K562 (cell line): Measurements from ENCODE around the gene SELENOI. TPM values are rescaled to one million over a fixed set of nuclear protein-coding genes. Genes with fewer than 3 reads are reported as not detected.

Experiments
- CBFA2T2 ChIP-seq: fragments of 450-650 bp; conservative IDR thresholded peaks from 2 replicates; pipeline ENCODE4 v1.6.1; 2017; ENCODE audit warnings: mild to moderate bottlenecking
- HDGF ChIP-seq: fragments of 450-650 bp; IDR thresholded peaks from 2 replicates; pipeline ENCODE4 v1.6.1; 2016
- HNRNPK ChIP-seq: fragments of 200-400 bp; formaldehyde crosslinking; IDR thresholded peaks from one replicate; pipeline ENCODE4 v1.6.1; 2018; ENCODE audit warnings: mild to moderate bottlenecking, low read depth, low read length; ENCODE audit not compliant: poor library complexity, severe bottlenecking
- KLF10 ChIP-seq: fragments of 250-450 bp; sonication (Bioruptor Pico); IDR thresholded peaks from 2 replicates; pipeline ENCODE4 v1.6.1; 2021; ENCODE audit warnings: matching md5 sums
- LEF1 ChIP-seq: fragments of 450-650 bp; IDR thresholded peaks from 2 replicates; pipeline ENCODE4 v1.6.1; 2016; ENCODE audit warnings: mild to moderate bottlenecking
- MXI1 ChIP-seq: IDR thresholded peaks from 2 replicates; pipeline ENCODE4 v1.6.1; 2011; ENCODE audit warnings: low read depth, mild to moderate bottlenecking, improper control_type of control experiment, low read length
- NCOR1 ChIP-seq: fragments of 450-650 bp; IDR thresholded peaks from 2 replicates; pipeline ENCODE4 v1.6.1; 2016; ENCODE audit warnings: mild to moderate bottlenecking, moderate library complexity
- NR2F6 ChIP-seq: fragments of 450-650 bp; formaldehyde crosslinking; IDR thresholded peaks from 2 replicates; pipeline ENCODE4 v1.4.0; 2020; ENCODE audit warnings: mild to moderate bottlenecking
- PTBP1 ChIP-seq: fragments of 200-400 bp; formaldehyde crosslinking; IDR thresholded peaks from 2 replicates; pipeline ENCODE4 v1.6.1; 2017; ENCODE audit warnings: low read depth, low read length
- RAD21 ChIP-seq, 2 experiments: fragments of 250-450 bp in 1 of 2; fragments of 450-650 bp in 1 of 2; sonication (Bioruptor Pico) in 1 of 2; formaldehyde crosslinking in 1 of 2; IDR thresholded peaks in 1 of 2; conservative IDR thresholded peaks in 1 of 2; 2 replicates each; pipeline versions ENCODE4 v1.4.0 to v1.8.0; 2020 to 2022; ENCODE audit warnings: mild to moderate bottlenecking in 2 of 2, moderate library complexity in 1 of 2
- RBFOX2 ChIP-seq: fragments of 200-400 bp; formaldehyde crosslinking; IDR thresholded peaks from 2 replicates; pipeline ENCODE4 v1.6.1; 2017; ENCODE audit warnings: low read depth, mild to moderate bottlenecking, low read length, moderate library complexity
- RBM25 ChIP-seq: fragments of 200-400 bp; formaldehyde crosslinking; IDR thresholded peaks from 2 replicates; pipeline ENCODE4 v1.6.1; 2018; ENCODE audit warnings: low read length, low read depth, moderate library complexity; ENCODE audit not compliant: severe bottlenecking
- SETDB1 ChIP-seq: IDR thresholded peaks from one replicate; pipeline ENCODE4 v1.6.1; 2012; ENCODE audit warnings: low read length, control low read depth, inconsistent platforms
- SMAD2 ChIP-seq: fragments of 150-350 bp; IDR thresholded peaks from 2 replicates; pipeline ENCODE4 v1.6.1; 2014; ENCODE audit warnings: low read depth, mild to moderate bottlenecking, low read length
- SRSF7 ChIP-seq: fragments of 200-400 bp; formaldehyde crosslinking; optimal IDR thresholded peaks from 2 replicates; pipeline ENCODE3; 2017; ENCODE audit warnings: mild to moderate bottlenecking, low read depth, low read length
- ZFPM2 ChIP-seq: fragments of 250-450 bp; sonication (Bioruptor Pico); IDR thresholded peaks from 2 replicates; pipeline ENCODE4 v1.5.1; 2022; ENCODE audit warnings: mild to moderate bottlenecking
- ZKSCAN1 ChIP-seq: fragments of 150-350 bp; IDR thresholded peaks from 2 replicates; pipeline ENCODE4 v1.6.1; 2016; ENCODE audit warnings: low read depth, low read length
- ZNF175 ChIP-seq: fragments of 200-800 bp; sonication (Bioruptor generic); IDR thresholded peaks from 2 replicates; pipeline ENCODE4 v1.6.1; 2016; ENCODE audit warnings: low read depth, mild to moderate bottlenecking, missing genetic modification characterization, missing compliant biosample characterization
- ZNF696 ChIP-seq: fragments of 250-450 bp; sonication (Bioruptor Pico); conservative IDR thresholded peaks from 2 replicates; pipeline ENCODE4 v1.4.0; 2020; ENCODE audit warnings: mild to moderate bottlenecking, moderate library complexity
- polyA plus RNA-seq, 8 experiments: library from polyadenylated mRNA; depleted of rRNA in 4 of 8; stranded (reverse) in 5 of 8; unstranded in 3 of 8; fragments of >200 nt; fragmentation: Nextera tagmentation in 2 of 8; fragmentation: Illumina TruSeq in 1 of 8; extraction: Ambion mirVana in 2 of 8; extraction: Trizol in 1 of 8; gene quantifications; 2 replicates each; pipeline versions ENCODE4 v1.2.1 to v1.2.3, GENCODE V29; 2011 to 2014; ENCODE audit warnings: inconsistent platforms in 1 of 8, missing spikeins in 1 of 8
- total RNA-seq, 7 experiments: library from RNA; depleted of rRNA in 6 of 7; stranded (reverse); fragments of >200 nt in 6 of 7; fragmentation: Illumina TruSeq in 2 of 7; extraction: Trizol in 2 of 7; gene quantifications; 2 replicates each; pipeline versions ENCODE4 v1.2.1 to v1.2.3, GENCODE V29; 2011 to 2021; ENCODE audit warnings: low replicate concordance in 1 of 7
- TF ChIP-seq, protein P1 (sequence below): fragments of 450-650 bp; IDR thresholded peaks from 2 replicates; pipeline ENCODE4 v1.6.1; 2018; ENCODE audit warnings: mild to moderate bottlenecking, low read depth; ENCODE audit not compliant: partially characterized antibody
- TF ChIP-seq, protein P2 (sequence below): fragments of 450-650 bp; IDR thresholded peaks from 2 replicates; pipeline ENCODE4 v1.6.1; 2016
- TF ChIP-seq, protein P3 (sequence below): fragments of 450-650 bp; IDR thresholded peaks from 2 replicates; pipeline ENCODE4 v1.6.1; 2016; ENCODE audit warnings: borderline replicate concordance
- TF ChIP-seq, protein P4 (sequence below): fragments of 200-800 bp; sonication (Bioruptor generic); IDR thresholded peaks from 2 replicates; pipeline ENCODE4 v1.6.1; 2017; ENCODE audit warnings: missing genetic modification characterization, missing compliant biosample characterization

SELENOI gene
- total and polyA plus RNA-seq, 9 of the 15 experiments (the other 6 are each of a cell fraction or from before 2014, with no cell fraction given) = 9.6 to 46.9 (median 24.4) TPM

GRCh38 chr2:26355038-26355995 is 9.4 kb downstream of the SELENOI start (continued):
- TF ChIP-seq KLF10 (CRISPR knock-in tag) (no peak), RBM25 (no peak), ZNF175 (no peak), SETDB1 (no peak), PTBP1 (no peak), HDGF (no peak), ZFPM2 (CRISPR knock-in tag) (no peak), MXI1 (no peak), NCOR1 (peak; percentile 56), SMAD2 (no peak), LEF1 (peak; percentile 85), ZNF696 (CRISPR knock-in tag) (no peak), SRSF7 (no peak), CBFA2T2 (0 out of 2 replicates have a peak, but pooled peaks have one; percentile 2), RAD21 (CRISPR knock-in tag; conservative IDR thresholded peaks at IDR 0.05 in 1 of 2, IDR thresholded peaks at IDR 0.05 in 1 of 2) (no peak), ZKSCAN1 (no peak), NR2F6 (CRISPR knock-in tag) (no peak), HNRNPK (no peak), RBFOX2 (no peak; the same call in 1 of the 2 replicates)
- TF ChIP-seq, protein P1, sequence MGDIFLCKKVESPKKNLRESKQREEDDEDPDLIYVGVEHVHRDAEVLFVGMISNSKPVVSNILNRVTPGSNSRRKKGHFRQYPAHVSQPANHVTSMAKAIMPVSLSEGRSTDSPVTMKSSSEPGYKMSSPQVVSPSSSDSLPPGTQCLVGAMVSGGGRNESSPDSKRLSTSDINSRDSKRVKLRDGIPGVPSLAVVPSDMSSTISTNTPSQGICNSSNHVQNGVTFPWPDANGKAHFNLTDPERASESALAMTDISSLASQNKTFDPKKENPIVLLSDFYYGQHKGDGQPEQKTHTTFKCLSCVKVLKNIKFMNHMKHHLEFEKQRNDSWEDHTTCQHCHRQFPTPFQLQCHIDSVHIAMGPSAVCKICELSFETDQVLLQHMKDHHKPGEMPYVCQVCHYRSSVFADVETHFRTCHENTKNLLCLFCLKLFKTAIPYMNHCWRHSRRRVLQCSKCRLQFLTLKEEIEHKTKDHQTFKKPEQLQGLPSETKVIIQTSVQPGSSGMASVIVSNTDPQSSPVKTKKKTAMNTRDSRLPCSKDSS = no peak
- TF ChIP-seq, protein P2, sequence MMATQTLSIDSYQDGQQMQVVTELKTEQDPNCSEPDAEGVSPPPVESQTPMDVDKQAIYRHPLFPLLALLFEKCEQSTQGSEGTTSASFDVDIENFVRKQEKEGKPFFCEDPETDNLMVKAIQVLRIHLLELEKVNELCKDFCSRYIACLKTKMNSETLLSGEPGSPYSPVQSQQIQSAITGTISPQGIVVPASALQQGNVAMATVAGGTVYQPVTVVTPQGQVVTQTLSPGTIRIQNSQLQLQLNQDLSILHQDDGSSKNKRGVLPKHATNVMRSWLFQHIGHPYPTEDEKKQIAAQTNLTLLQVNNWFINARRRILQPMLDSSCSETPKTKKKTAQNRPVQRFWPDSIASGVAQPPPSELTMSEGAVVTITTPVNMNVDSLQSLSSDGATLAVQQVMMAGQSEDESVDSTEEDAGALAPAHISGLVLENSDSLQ = peak; percentile 59
- TF ChIP-seq, protein P3, sequence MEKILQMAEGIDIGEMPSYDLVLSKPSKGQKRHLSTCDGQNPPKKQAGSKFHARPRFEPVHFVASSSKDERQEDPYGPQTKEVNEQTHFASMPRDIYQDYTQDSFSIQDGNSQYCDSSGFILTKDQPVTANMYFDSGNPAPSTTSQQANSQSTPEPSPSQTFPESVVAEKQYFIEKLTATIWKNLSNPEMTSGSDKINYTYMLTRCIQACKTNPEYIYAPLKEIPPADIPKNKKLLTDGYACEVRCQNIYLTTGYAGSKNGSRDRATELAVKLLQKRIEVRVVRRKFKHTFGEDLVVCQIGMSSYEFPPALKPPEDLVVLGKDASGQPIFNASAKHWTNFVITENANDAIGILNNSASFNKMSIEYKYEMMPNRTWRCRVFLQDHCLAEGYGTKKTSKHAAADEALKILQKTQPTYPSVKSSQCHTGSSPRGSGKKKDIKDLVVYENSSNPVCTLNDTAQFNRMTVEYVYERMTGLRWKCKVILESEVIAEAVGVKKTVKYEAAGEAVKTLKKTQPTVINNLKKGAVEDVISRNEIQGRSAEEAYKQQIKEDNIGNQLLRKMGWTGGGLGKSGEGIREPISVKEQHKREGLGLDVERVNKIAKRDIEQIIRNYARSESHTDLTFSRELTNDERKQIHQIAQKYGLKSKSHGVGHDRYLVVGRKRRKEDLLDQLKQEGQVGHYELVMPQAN = no peak; the same call in 1 of the 2 replicates
- TF ChIP-seq, protein P4, sequence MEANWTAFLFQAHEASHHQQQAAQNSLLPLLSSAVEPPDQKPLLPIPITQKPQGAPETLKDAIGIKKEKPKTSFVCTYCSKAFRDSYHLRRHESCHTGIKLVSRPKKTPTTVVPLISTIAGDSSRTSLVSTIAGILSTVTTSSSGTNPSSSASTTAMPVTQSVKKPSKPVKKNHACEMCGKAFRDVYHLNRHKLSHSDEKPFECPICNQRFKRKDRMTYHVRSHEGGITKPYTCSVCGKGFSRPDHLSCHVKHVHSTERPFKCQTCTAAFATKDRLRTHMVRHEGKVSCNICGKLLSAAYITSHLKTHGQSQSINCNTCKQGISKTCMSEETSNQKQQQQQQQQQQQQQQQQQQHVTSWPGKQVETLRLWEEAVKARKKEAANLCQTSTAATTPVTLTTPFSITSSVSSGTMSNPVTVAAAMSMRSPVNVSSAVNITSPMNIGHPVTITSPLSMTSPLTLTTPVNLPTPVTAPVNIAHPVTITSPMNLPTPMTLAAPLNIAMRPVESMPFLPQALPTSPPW = peak; percentile 57
